Activated CD8-positive, alpha-beta memory T cell treated with anti-CD3 and anti-CD28 coated beads, Interleukin-2, amount 50 U/mL, for 1 hour (primary cell): ENCODE measurements around the gene CCDC197.

ENCODE experiments used
- DNase-seq: peaks from one replicate; pipeline ENCODE4 v3.0.0-alpha.2; 2020; ENCODE audit errors: extremely low read depth

The CCDC197 gene

GRCh38 chr14:93999573-93999972, 2.5 kb downstream of the CCDC197 start:
- no peak for DNase-seq

DNA sequence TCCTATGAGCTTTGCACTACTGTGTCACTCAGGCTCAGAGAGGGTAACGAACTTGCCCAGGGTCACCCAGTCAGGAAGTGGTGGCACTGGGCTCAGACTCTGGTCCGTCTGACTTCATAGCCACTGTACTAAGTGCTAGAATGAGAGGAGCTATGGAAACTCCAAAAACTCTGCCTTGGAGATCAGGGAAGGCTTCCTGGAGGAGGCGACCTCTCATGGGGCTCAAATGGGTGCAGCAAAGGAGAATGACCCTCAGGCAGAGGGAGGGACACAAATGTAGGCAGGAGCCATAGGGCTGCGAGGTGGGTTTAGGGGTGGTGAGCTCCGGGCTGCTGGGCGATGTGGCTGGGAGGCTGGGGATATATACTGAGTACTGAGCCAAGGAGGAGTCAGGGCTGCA, 3.2 kb downstream of the CCDC197 start:
- DNase-seq, result no peak

DNA sequence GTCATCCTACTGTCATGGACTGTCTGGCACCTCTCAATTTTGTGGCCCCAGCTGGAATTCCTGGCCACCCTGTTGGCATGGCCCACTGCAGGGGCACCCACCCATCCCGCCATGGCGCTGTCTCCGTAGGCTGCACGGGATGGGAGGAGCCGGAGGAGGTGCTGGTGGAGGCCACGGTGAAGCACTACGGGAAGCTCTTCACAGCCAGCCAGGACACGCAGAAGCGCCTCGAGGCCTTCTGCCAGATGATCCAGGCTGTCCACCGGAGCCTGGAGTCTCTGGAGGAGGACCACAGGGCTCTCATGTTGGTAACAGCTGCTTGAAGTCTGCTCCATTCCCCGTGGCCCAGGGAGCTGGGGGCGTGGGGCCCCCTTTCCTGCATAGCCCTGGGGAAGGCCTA, 3.9 kb downstream of the CCDC197 start:
- DNase-seq, result no peak

DNA sequence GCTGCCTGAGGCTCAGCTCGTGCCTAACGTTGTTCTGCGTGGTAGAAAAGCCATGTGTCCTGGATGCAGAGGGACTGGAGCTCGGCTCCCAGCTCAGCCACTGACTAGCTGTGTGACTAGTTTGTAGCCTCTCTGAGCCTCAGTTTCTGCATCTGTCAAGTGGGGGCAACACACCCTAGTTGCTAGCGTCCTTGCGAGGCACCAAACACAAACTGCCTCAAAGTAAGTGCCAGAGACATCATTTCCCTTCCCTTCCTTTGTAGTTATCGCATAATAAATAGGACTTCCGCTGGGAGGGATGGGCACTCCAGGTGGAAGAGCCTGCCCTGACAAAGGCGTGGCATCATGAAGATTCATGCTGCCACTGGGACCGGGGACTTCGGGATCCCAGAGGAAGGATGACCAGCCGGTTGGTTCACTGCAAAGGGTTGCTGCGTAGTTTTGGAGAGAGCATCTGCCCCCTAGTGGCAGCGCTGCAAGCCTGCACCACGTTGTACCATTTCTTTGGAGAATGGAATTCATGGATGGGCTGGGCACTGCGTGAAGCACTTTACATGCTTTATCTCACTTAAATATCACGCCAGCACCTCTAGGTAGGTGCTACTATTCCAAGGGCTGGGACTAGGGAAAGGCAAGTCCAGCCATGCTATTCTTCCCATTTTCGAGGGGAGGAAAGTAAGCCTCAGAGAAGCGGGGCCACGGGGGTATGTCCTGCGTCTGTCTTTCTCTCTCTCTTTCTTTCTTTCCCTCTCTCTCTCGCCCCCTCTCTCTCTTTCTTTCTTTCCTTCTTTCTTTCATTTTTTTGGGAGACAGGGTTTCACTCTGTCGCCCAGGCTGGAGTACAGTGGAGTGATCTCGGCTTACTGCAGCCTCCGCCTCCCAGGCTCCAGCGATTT, 4.6 kb downstream of the CCDC197 start:
- no peak for DNase-seq

GRCh38 chr14:94003397-94003796, 6.3 kb downstream of the CCDC197 start:
- DNase-seq, result no peak

GRCh38 chr14:94004015-94004414, 6.9 kb downstream of the CCDC197 start:
- no peak for DNase-seq

DNA sequence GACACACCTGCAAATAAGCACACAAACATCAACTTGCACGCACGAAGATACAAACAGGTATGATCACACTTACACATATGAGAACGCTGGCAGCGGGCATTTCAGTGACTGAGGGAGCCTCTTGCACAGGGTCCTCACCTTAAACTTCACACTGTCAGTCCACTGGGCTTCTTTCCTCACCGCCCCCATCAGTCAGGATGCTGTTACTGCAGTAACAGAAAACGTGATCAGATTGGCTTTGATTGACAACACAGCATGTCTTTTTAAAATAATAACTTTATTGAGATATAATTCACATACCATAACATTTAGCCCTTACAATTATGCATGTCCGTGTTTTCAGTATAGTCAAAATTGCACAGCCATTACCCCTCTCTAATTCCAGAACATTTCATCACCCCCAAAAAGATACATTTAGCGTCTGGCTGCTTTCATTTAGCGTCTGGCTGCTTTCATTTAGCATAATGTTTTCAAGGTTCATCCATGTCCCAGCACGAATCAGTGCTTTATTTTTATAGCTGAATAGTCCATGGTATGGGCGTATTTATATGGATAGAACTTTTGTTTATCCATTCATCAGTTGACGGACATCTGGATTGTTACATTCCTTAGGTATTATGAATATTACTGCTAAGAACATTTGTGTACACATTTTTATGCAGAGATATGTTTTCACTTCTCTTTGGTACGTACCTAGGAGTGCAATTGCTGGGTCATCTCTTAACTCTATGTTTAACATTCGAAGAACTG, 8.4 kb downstream of the CCDC197 start:
- DNase-seq, result no peak

DNA sequence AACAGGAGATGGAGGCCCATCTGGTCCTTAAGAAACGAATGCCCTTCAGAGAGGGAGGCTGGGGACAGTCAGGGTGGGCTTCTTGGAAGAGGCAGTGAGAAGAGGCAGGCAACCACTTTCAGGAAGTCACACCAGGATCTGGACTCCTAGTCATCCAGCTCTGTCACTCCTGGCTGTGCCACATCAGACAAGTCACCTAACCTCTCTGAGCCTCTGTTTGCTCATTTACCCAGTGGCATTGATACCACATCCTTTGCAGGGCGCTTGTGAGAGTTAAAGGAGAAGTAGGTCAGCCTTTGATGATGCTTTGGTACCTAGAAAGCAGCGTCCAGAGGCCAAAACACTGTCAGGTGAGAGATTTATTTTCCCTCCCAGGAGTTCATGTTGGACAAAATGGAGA, 11.1 kb downstream of the CCDC197 start:
- no peak for DNase-seq

DNA sequence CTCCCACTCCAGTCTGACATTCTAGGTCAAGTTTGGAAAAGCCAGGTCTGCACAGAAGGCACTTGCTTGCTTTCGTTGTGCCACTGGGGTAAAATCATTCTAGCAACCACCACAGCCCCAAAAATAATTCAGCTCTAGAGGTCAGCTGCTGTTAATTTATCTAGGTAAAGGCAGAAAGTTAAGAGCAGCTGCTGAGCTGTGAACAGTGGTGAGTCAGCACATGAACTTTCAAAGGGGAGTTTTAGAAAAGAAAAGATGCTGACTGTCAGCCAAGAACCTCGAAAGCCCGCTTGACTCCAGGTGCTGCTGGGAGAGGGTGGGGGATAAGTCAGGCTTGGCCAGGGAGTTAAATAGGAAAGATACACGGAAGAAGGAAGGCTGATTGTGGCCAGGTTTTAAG, 12.7 kb downstream of the CCDC197 start:
- no peak for DNase-seq

DNA sequence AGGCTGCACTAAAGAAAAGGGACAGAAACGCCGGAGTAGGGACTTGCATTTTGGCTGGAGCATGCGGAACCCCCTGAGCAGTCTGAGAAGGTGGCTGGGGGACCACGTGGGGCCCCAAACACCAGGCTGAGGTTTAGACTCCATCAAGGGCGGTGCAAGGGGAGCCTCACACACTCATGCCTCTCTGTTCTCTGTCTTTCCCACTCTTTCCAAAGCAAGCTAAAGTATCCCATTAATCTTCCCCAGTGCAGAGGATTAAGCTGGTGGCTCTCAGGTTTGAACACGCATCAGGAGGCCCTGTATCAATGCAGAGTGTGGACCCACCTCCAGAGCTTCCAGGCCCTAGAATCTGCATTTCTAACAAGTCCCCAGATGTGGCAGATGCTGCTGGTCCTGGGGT, 13.5 kb downstream of the CCDC197 start:
- no peak for DNase-seq

- no peak for DNase-seq
Observed at GRCh38 chr14:94011795-94012194, 14.7 kb downstream of the CCDC197 start.

DNA sequence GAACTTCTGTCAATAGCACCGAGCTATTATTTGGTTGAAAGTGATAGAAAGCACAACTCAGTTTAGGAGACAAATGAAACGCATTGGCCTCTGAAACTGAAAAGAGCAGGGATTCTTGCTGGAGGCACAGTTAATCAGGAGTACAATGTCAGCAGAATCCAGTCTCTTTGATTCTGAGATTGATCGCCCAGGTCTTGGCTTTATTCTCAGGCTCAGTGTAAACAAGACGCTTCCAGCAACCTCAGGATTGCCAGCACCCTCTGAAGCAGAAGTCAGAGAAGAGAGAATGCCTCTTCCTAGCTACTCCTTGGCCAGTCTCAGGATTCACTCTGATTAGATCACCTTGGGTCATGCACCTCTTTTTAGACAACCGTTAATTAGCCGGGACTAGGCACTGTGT, 17.3 kb downstream of the CCDC197 start:
- no peak for DNase-seq

DNA sequence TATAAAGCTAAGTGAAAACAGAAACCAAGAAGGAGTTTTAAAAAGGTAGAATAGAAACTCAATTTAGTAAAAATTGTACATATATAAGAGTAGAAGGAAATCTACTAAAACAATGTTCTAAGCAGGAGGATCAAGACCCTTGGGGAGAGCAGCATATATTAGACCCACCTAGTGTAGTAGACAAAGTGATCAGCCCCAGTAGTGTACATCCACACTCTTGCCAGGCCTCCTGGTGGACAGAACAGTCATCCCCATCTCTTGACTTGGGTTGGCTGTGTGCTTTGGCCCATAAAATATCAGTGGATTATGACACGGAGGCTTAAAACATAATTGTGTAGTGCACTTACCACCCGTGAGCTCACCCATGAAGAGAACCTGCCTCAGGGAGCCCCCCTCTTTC, 18.1 kb downstream of the CCDC197 start:
- no peak for DNase-seq

GRCh38 chr14:94016446-94016976, 19.4 kb downstream of the CCDC197 start:
- no peak for DNase-seq

GRCh38 chr14:94018308-94018707, 21.2 kb downstream of the CCDC197 start:
- no peak for DNase-seq

DNA sequence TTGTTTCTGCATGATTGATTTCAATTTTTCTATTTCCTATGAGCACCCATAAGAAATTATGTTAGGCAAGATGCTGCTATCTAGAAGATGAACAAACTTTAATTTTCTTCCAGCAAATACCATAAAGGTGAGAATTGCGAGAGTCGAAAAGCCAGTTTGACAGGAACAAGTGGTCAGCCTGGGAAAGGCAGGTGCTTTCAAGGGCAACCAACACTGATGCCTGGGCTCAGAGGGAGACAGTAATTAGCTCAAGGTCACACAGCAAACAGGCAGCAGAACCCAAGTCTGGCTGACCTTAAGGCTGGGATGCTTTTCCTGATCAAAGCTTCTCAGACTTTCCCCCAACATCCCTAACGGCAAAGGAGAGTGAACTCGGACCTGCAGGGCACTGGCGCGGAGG, 22.2 kb downstream of the CCDC197 start:
- no peak for DNase-seq

GRCh38 chr14:94020267-94020666, 23.2 kb downstream of the CCDC197 start:
- no peak for DNase-seq

DNA sequence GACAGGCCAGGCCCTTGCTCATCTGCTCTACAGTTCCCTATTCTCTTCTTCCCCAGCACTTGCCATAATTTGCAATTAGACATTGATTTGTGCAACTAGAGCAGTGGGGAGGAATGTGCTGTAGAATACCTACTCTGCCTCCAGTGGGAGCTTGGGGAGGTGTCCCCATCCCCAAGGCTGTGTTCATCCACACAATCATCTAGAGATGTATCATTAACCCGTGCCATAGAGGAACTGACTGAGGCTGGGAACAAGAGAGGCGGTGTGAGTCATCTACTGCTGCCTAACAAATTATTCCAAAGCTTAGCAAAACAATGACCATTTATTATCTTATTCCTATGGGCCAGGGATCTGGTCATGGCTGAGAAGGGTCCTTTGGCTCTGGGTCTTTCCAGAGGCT, 23.9 kb downstream of the CCDC197 start:
- no peak for DNase-seq

DNA sequence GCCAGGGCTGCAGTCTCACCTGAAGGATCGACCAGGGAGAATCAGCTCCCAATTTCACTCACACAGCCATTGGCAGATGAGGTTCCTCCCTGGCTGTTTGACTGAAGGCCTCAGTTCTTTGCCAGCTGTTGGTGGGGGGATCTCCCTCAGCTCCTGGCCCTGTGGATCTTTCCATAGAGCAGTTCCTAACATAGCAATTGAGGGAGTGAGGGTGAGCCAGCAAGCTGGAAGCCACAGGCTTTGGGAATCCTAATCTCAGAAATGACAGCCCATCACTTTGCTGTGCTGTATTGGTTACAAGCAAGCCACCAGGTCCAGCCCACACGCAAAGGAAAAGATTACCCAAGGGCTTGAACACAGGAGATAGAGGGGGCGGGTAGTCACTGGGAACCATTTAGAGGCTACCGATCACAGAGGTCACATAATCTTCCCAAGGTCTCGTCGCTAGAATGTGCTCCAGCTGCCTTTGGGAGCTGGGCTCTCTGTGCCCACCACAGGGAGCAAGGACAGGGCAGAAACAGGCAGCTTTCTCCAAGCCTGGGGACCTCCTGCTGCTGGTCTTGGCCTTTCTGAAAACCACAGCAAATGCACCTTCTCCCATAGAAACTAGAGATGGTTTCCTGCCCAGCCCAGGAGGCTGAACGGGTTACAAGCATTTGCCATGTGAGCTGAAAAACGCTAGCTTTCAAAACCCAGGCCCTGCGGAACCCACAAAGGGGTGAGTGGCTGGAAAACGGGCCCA, 24.5 kb downstream of the CCDC197 start:
- DNase-seq, result no peak

DNA sequence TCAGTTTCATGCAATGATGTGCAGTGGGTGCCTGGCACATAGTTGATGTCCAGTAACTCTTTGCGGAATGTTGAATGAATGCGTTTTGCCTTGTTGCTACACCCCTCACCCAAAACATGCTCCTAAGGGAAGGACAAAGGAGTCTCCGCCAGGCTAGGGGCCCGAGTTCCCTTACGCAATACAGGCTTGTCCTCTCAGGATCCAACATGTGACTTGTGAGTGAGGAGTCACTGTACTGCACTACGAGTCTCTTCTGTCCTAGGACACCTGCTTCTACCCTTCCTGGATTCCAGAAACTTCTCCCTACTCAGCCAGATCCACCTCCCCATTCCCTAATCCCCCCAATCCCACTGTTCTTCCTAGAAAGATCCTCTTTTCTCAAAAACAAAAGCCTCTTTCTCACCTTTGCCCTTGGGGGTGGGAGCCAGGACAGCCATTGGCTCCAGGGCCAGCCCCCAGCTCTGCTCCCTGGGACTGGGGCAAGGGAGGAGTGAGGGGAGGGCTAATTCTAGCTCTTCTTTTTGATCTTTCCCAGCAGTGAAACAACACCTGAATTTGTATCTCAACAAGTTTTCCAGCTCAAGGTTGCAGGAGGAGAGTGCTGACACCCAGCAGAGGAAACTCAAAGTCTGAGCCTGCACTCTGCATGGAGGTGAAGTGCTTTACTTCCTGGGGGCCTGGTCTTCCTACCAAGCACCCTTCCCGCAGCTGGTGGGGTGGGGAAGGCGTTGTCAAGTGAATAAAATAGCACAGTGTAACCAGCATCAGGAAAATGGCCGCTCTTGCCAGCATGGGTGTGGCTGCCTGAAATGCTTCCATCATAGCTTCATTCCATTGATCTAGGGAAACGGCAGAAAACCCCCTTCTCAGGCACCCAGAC, 25.7 kb downstream of the CCDC197 start:
- DNase-seq, result no peak

- DNase-seq, result no peak
Observed at GRCh38 chr14:94024549-94024948, 27.4 kb downstream of the CCDC197 start.
